Measurements from ENCODE around the gene LRTM1.

LRTM1 gene

DNA sequence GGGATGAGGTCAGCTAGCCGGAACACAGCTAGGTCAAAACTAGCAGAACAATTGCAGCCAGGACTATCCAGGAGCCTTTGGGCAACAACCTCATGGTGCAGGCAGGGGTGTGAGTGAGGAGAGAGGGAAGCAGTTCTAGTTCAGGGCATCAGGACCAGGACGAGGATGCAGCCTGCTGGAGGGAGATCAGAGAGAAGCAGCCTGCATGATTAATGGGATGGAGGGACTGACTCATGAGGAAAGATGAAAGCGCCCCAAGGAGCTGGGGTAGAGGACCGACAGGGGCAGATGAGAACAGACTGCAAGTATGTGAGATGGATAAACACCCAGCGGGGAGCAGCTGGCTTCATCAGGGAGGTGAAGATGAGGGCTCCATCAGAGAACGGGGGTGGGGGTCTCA lies 37.9 kb upstream of the LRTM1 start:
- FAIRE-seq = no peak
- TF ChIP-seq, protein P1, sequence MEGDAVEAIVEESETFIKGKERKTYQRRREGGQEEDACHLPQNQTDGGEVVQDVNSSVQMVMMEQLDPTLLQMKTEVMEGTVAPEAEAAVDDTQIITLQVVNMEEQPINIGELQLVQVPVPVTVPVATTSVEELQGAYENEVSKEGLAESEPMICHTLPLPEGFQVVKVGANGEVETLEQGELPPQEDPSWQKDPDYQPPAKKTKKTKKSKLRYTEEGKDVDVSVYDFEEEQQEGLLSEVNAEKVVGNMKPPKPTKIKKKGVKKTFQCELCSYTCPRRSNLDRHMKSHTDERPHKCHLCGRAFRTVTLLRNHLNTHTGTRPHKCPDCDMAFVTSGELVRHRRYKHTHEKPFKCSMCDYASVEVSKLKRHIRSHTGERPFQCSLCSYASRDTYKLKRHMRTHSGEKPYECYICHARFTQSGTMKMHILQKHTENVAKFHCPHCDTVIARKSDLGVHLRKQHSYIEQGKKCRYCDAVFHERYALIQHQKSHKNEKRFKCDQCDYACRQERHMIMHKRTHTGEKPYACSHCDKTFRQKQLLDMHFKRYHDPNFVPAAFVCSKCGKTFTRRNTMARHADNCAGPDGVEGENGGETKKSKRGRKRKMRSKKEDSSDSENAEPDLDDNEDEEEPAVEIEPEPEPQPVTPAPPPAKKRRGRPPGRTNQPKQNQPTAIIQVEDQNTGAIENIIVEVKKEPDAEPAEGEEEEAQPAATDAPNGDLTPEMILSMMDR (IDR thresholded peaks at IDR 0.05; ENCODE audit: insufficient read depth, missing control alignments) = no peak
- no peak for DNase-seq (ENCODE audit: insufficient read length, low spot score)

DNA sequence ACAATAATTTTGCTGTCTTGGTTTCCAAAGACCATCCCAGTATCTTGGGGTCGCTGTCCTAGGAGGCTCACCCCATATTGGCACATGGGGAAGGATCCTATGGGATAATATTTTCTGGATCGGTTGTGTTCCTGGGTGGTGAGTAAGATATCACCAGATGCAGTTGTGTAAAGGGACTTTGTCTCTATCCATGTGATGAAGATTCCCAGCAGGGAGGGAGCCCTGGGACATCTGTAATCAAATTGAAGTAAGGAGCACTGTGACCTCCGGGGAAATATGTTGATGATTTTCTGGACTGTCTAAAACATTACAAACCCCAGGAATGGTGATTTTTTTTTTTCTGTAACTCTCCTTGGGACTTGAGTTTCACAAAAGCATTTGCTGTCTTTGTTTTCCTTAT lies 36.2 kb upstream of the LRTM1 start:
- TF ChIP-seq, protein P1 (IDR thresholded peaks at IDR 0.05; ENCODE audit: insufficient read depth, missing control alignments) = no peak
- FAIRE-seq (no peak), DNase-seq (ENCODE audit: insufficient read length, low spot score) (no peak)

DNA sequence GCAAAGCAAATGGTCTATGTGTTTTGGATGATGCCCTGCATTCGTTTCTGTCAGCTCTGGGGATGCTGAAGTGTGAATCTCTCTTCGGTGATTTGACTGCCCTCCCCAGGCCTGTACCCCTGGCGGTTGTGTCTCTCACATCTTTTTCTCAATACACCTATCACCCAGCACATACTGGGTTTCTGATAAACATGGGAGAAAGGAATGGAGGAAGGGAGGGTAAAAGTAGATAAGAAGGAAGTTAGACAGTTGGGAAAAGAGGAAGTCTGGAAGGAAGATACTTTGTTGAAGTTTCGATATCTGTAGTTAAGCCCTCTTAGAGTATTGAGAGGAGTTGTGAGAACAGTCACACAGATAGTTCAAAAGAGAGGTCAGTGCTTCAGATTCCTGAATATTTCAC lies 35.8 kb upstream of the LRTM1 start:
- DNase-seq (ENCODE audit: insufficient read length, low spot score) = no peak
- no peak for FAIRE-seq
- TF ChIP-seq, protein P1 (IDR thresholded peaks at IDR 0.05; ENCODE audit: insufficient read depth, missing control alignments) = no peak

DNA sequence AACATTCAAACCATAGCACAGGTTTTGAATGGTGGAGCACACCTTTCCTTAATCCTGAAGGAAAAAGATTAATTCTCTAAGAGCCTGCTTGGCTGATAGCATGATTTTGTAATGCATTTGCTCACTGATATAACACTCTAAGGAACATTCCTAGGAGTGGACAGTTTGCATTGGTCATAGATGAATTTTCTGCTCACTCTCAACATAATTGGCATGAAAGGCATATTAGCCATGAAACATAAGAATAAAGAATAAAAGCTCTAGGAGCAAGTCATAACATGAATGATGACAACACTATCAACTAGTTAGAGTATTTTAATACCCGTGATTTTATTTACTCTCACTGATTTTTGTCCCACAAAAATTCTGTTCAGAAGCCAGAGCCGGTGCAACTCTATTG lies 34.3 kb upstream of the LRTM1 start:
- DNase-seq (ENCODE audit: insufficient read length, low spot score) (no peak), FAIRE-seq (no peak)
- TF ChIP-seq, protein P1 (IDR thresholded peaks at IDR 0.05; ENCODE audit: insufficient read depth, missing control alignments) = no peak

DNA sequence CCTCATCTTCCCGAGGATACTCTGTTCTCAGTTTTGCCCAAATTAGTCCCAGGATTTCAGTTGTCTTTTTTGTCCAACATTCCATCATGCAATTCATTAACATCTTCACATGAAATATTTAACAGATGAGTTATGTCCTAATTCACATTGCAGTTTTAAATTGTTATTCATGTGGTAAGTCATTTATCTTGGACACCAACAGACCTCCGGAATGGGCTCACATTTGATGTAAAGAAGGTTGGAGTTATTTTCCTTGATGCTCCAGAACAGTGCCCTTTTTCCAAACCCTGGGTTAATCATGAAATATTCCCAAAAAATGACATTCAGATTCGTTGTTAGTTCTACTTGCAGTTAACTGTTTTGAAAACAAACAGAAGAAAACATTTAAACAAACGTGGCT lies 32.8 kb upstream of the LRTM1 start:
- TF ChIP-seq, protein P1 (IDR thresholded peaks at IDR 0.05; ENCODE audit: insufficient read depth, missing control alignments) = no peak
- FAIRE-seq (no peak), DNase-seq (ENCODE audit: insufficient read length, low spot score) (no peak)

DNA sequence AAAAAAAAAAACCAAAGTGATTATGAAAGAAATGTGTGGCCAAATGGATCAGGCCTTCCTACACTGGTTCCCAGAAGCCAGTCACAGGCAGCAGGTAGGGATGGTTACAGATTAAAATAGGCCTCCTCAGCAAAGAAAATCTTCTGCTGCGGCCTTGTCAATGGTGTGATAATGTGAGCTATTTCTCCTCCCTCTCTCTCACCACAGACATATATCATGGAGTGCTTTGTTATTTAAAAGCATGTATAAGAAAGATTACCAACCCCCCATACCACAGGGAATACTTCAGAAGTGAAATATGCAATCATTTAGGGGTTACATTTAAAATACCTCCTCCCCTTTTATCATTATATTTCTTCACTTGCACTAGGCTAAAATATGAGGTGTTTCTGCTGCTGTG lies 32.2 kb upstream of the LRTM1 start:
- no peak for FAIRE-seq
- DNase-seq (ENCODE audit: insufficient read length, low spot score) = no peak
- TF ChIP-seq, protein P1 (IDR thresholded peaks at IDR 0.05; ENCODE audit: insufficient read depth, missing control alignments) = no peak

DNA sequence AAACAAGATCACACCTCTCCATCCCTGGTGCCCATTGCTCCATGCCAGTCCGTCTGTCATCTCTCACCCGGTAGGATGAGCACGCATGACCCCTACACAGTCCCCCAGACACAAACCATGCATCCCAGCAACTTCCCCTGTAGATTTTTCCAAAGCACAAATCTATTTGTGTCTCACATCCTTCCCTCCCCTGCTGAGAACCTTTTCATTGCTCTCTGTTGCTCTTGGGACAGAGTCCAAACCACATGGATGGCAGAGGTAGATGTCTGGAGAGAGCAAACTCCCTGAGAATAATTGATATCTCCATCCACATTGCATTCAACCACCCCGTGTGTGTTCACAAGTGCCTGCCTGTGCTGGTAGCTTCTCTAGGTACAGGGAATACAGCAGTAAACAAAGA lies 29.9 kb upstream of the LRTM1 start:
- FAIRE-seq (no peak), DNase-seq (ENCODE audit: insufficient read length, low spot score) (no peak)
- TF ChIP-seq, protein P1 (IDR thresholded peaks at IDR 0.05; ENCODE audit: insufficient read depth, missing control alignments) = no peak
